BJ (cell line): ENCODE results near the gene LNPK. TPM values are rescaled to one million over a fixed set of nuclear protein-coding genes. Genes with fewer than 3 reads are reported as not detected.

ENCODE experiments used
- CTCF ChIA-PET: fragments of 350-600 bp; formaldehyde crosslinking; extraction: SDS; loops from one replicate; lab custom pipeline; 2021; ENCODE audit warnings: antibody characterized with exemption, inconsistent platforms; lab: Yijun Ruan, JAX
- POLR2A ChIA-PET: fragments of 300-600 bp; sonication (Branson Sonifier 250); formaldehyde crosslinking; extraction: SDS; loops from one replicate; lab custom pipeline; 2021; ENCODE audit warnings: antibody characterized with exemption; lab: Charles Lee
- DNase-seq: peaks from one replicate; pipeline ENCODE4 v3.0.0-alpha.2; 2011; ENCODE audit warnings: low read depth
- H3K27me3 ChIP-seq: 2 replicates; pipeline ENCODE4 v1.6.0; 2011; ENCODE audit warnings: low read length; ENCODE audit not compliant: control insufficient read depth, insufficient read depth
- H3K36me3 ChIP-seq: 2 replicates; pipeline ENCODE4 v1.5.1; 2011; ENCODE audit warnings: low read length; ENCODE audit not compliant: control insufficient read depth, insufficient read depth
- H3K4me3 ChIP-seq: 2 replicates; pipeline ENCODE4 v1.5.1; 2011; ENCODE audit warnings: low read depth, mild to moderate bottlenecking, control low read depth, low read length
- polyA minus RNA-seq: library from RNA; depleted of rRNA, polyadenylated mRNA; stranded (reverse); fragments of >200 nt; gene quantifications from 2 replicates; pipeline ENCODE4 v1.2.3, GENCODE V29; 2011; rRNA and poly(A)+ RNA removed
- polyA plus RNA-seq: library from polyadenylated mRNA; depleted of rRNA; stranded (reverse); fragments of >200 nt; gene quantifications from 2 replicates; pipeline ENCODE4 v1.2.3, GENCODE V29; 2011; rRNA removed
- TF ChIP-seq, protein P1 (sequence below): IDR thresholded peaks from 2 replicates; pipeline ENCODE4 v1.5.1; 2011; ENCODE audit warnings: low read depth, mild to moderate bottlenecking, control low read depth, inconsistent platforms, low read length, moderate library complexity; ENCODE audit not compliant: insufficient read depth

Gene LNPK, protein sequence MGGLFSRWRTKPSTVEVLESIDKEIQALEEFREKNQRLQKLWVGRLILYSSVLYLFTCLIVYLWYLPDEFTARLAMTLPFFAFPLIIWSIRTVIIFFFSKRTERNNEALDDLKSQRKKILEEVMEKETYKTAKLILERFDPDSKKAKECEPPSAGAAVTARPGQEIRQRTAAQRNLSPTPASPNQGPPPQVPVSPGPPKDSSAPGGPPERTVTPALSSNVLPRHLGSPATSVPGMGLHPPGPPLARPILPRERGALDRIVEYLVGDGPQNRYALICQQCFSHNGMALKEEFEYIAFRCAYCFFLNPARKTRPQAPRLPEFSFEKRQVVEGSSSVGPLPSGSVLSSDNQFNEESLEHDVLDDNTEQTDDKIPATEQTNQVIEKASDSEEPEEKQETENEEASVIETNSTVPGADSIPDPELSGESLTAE
- polyA plus RNA-seq (19.6 and 36.5 TPM in 2 replicates), polyA minus RNA-seq (17.6 and 26.9 TPM in 2 replicates)

DNA sequence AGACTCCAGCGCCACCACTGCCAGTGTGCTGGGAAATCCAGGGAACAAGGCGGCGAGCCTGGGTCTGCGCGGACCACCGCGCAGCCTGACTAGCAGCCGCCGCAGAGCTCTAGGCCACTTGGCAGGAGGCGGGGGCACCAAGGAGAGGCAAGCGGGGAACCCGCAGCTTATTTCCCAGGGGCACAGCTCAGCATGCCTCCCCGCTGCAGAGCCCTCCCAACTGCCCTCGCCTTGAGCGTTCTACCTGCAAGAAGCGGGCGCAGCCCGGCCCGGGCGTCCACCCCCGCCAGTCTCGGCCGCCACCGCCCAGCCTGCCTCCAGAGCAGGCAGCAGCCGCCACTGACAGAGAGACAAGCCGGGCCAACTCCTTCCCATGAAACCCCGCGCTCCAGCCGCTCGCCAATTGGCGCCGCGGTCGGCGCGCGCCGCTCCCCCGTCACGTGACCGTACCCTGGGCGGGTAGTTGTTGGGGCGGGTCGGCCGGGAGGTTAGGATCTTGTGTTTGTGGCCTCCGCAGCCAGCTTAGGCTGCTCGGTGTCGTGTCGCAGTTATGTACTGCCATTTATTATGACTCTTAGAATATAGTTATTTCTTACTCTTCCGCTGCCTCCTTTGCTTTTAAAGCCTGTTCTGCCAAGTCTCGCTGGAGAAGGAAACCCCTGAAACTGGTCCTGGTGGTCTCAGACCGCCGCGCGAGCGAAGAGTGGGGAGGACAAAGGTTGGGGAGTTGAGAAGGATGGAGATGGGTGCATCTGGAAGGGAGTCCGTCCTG is at the start of gene LNPK:
Gene LNPK, minus strand, starts transcription at position 352 of the 772 bp plus-strand sequence. CDS start 6,683 bp downstream, outside the sequence.
- TF ChIP-seq, protein P1, sequence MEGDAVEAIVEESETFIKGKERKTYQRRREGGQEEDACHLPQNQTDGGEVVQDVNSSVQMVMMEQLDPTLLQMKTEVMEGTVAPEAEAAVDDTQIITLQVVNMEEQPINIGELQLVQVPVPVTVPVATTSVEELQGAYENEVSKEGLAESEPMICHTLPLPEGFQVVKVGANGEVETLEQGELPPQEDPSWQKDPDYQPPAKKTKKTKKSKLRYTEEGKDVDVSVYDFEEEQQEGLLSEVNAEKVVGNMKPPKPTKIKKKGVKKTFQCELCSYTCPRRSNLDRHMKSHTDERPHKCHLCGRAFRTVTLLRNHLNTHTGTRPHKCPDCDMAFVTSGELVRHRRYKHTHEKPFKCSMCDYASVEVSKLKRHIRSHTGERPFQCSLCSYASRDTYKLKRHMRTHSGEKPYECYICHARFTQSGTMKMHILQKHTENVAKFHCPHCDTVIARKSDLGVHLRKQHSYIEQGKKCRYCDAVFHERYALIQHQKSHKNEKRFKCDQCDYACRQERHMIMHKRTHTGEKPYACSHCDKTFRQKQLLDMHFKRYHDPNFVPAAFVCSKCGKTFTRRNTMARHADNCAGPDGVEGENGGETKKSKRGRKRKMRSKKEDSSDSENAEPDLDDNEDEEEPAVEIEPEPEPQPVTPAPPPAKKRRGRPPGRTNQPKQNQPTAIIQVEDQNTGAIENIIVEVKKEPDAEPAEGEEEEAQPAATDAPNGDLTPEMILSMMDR, result 0 out of 2 replicates have a peak, but pooled peaks have one; percentile 7
- ChIA-PET POLR2A (no interaction called here), CTCF (interaction anchor here (1.3 to 1.9 kb wide), 5 partner anchors 78 to 312 kb away, joined by 3 to 7 read pairs (median 4); no protein-coding TSS in a partner anchor)
- Histone ChIP-seq H3K27me3 (no peaks in the 10 kb centered on the region), H3K4me3 (peak within 1 kb of the TSS; percentile 49), H3K36me3 (no peaks in the 10 kb centered on the region)
- peak; percentile 41 for DNase-seq

DNA sequence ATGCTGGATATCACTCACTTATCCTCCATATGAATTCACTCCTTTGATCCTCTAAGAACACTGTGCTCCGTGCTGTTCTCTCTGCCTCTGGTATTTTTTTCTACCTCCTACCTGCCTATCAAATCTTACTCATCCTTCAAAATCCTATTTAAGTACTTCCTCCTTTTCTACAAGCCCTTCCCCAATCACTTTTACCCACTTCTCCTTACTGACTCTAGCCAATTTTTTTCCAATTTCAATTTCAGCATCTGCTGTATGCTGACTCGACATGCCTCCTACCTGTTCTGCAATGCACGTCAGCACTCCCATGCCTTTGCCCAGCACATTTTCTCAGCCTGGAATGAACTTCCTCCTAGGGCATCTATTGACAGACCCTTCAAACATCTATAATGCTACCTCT is 37.3 kb upstream of the LNPK start:
- Histone ChIP-seq H3K36me3 (no peaks in the 10 kb centered on the region), H3K27me3 (no peaks in the 10 kb centered on the region), H3K4me3 (no peak overlapping the region)
- no peak for DNase-seq
- POLR2A ChIA-PET, result no interaction called here
- TF ChIP-seq, protein P1, result no peak
- CTCF ChIA-PET, result no interaction called here

DNA sequence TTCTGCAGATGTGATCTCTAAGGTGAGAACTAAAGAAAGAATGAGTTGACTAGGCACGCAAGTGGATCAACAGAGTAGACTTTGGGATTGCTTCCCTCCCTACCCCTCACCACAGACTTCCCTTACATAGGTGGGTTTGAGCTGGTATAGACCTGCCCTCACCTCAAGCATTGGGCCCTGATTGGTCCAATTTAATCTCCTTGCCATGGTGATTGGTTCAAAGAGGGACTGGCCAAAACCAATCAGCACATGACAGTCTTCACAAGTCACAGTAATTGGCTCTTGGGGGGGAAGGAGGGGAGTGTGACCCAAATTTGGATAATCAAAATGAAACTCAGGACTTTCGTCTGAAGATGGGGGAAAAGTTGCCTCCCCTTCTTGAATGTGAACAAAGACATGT is 36.6 kb upstream of the LNPK start:
- no peaks in the 10 kb centered on the region for H3K36me3 ChIP-seq
- ChIA-PET CTCF (no interaction called here), POLR2A (no interaction called here)
- H3K27me3 ChIP-seq, result no peaks in the 10 kb centered on the region
- no peak for DNase-seq
- no peak overlapping the region for H3K4me3 ChIP-seq
- TF ChIP-seq, protein P1, result no peak

DNA sequence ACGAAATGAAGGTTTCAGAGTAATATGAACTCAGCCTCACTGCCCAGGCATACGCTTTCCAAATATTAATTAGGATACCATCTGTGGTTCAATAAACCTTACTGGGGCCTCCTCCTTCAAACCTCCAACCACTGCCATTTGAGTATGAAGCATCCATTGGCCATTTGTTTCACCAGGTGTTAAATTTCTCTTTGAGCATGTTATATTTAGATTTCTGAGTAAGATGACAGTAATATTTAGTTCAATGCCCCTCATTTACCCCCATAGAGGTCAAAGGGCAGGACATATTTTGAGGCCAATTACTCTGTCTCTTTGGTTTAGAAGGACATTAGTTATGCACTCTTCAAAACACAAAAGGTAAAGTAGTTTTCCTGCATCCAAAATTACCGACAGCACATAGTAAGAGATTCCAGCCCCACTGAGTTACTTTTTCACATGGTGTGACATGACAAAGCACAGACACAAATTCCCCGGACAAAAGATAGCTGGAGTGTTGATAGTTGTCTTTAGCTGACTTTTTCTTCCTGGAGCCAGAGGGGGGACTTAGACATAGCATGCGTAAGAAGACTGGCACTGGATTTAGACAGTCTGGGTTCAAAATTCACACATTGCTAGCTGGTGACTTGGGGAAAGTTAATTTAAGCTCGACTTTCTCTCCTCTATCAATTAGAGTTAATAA is 33.1 kb upstream of the LNPK start:
- no peak for DNase-seq
- Histone ChIP-seq H3K4me3 (no peak overlapping the region), H3K27me3 (no peaks in the 10 kb centered on the region), H3K36me3 (no peaks in the 10 kb centered on the region)
- TF ChIP-seq, protein P1, result no peak
- CTCF ChIA-PET, result no interaction called here
- POLR2A ChIA-PET, result no interaction called here
